HepG2 (cell line): ENCODE measurements around the gene CHRNB1. TPM values are rescaled to one million over a fixed set of nuclear protein-coding genes. Genes with fewer than 3 reads are reported as not detected.
A peak's percentile ranks its signal among the peaks of the same experiment; 100 is the strongest.

Experiments used
- ATAC-seq: fragments of 200-7000 bp; cut with Tn5 transposase; 3 replicates; pipeline ENCODE4 v1.9.1; 2020; ENCODE audit warnings: mild to moderate bottlenecking, moderate library complexity
- BruUV-seq: library from RNA; stranded (reverse); fragments of 400-500 nt; replicated peaks from 2 replicates; lab custom pipeline; 2021; lab: Mats Ljungman, UMichigan
- CTCF ChIA-PET: fragments of 300-600 bp; formaldehyde crosslinking; extraction: SDS; loops from one replicate; lab custom pipeline; 2021; ENCODE audit warnings: low total read pairs, inconsistent platforms, low intra/inter-chr PET ratio; lab: Yijun Ruan, JAX
- POLR2A ChIA-PET: fragments of 350-600 bp; sonication (Branson Sonifier 250); formaldehyde crosslinking; loops from one replicate; lab custom pipeline; 2020; ENCODE audit warnings: antibody characterized with exemption, inconsistent platforms; lab: Yijun Ruan, JAX
- DNase-seq: peaks from one replicate; pipeline ENCODE4 v3.0.0-alpha.2; 2015; ENCODE audit warnings: low spot score
- FAIRE-seq: peaks from 3 replicates; lab custom pipeline; 2011; peaks lifted over from hg19 to GRCh38; lab: Jason Lieb, UNC
- H2AFZ ChIP-seq: one replicate; pipeline ENCODE4 v1.6.1; 2011; ENCODE audit warnings: low read length, inconsistent platforms
- H3K27ac ChIP-seq: fragments of 300-600 bp; 3 replicates; pipeline ENCODE4 v1.8.0; 2011; ENCODE audit warnings: mixed run types, mild to moderate bottlenecking, mixed read lengths, low read length, inconsistent platforms; ENCODE audit not compliant: insufficient read depth; ENCODE audit errors: extremely low read length
- H3K27me3 ChIP-seq, 2 experiments: fragments of 200-600 bp in 1 of 2; 2 replicates in 1 of 2; 3 replicates in 1 of 2; pipeline versions ENCODE4 v1.6.0 to v1.8.0; 2011; ENCODE audit warnings: low read length in 2 of 2, mild to moderate bottlenecking in 2 of 2, moderate library complexity in 2 of 2, inconsistent platforms in 1 of 2; ENCODE audit not compliant: insufficient read depth in 2 of 2, control insufficient read depth in 1 of 2
- H3K36me3 ChIP-seq, 2 experiments: fragments of 200-600 bp in 1 of 2; replicated peaks in 1 of 2; 2 replicates in 1 of 2; 3 replicates in 1 of 2; pipeline versions ENCODE4 v1.5.1 to v1.8.0; 2011; ENCODE audit warnings: low read length in 2 of 2, inconsistent platforms in 1 of 2; ENCODE audit not compliant: insufficient read depth in 2 of 2, control insufficient read depth in 1 of 2
- H3K4me1 ChIP-seq: 2 replicates; pipeline ENCODE4 v1.5.1; 2012; ENCODE audit warnings: low read length, inconsistent platforms; ENCODE audit not compliant: insufficient read depth
- H3K4me2 ChIP-seq: 2 replicates; pipeline ENCODE4 v1.6.0; 2011; ENCODE audit warnings: low read depth, low read length, inconsistent platforms
- H3K4me3 ChIP-seq, 3 experiments: fragments of 200-600 bp in 1 of 3; sonication (generic), shearing (Covaris generic) in 1 of 3; replicated peaks in 1 of 3; 2 replicates each; pipeline ENCODE4 v1.5.1; 2011 to 2016; ENCODE audit warnings: low read length in 3 of 3, inconsistent platforms in 2 of 3, low read depth in 2 of 3, mild to moderate bottlenecking in 2 of 3, control low read depth in 1 of 3, mixed read lengths in 1 of 3; ENCODE audit not compliant: insufficient read depth in 1 of 3
- H3K79me2 ChIP-seq: one replicate; pipeline ENCODE4 v1.6.1; 2011; ENCODE audit warnings: low read length, inconsistent platforms; ENCODE audit not compliant: insufficient read depth
- H3K9ac ChIP-seq: 2 replicates; pipeline ENCODE4 v1.6.0; 2011; ENCODE audit warnings: mild to moderate bottlenecking, low read depth, low read length, inconsistent platforms; ENCODE audit not compliant: insufficient read depth
- H3K9me3 ChIP-seq: 2 replicates; pipeline ENCODE4 v1.5.1; 2012; ENCODE audit warnings: mild to moderate bottlenecking, low read length
- H4K20me1 ChIP-seq: 2 replicates; pipeline ENCODE4 v1.6.0; 2011; ENCODE audit warnings: inconsistent platforms, mild to moderate bottlenecking, low read length, moderate library complexity; ENCODE audit not compliant: insufficient read depth
- CEBPZ ChIP-seq: IDR thresholded peaks from 2 replicates; pipeline ENCODE4 v1.6.1; 2012; ENCODE audit warnings: low read length, improper control_type of control experiment
- FOXO1 ChIP-seq: sonication (generic); formaldehyde crosslinking; IDR thresholded peaks from 2 replicates; pipeline ENCODE4 v1.4.0; 2020; ENCODE audit warnings: missing genetic modification reagents
- HMGXB4 ChIP-seq, 2 experiments: sonication (generic) in 1 of 2; formaldehyde crosslinking in 1 of 2; IDR thresholded peaks; 2 replicates each; pipeline versions ENCODE4 v1.4.0 to v1.6.1; 2018 to 2020; ENCODE audit warnings: missing genetic modification reagents in 2 of 2, borderline replicate concordance in 1 of 2, low read depth in 1 of 2, mild to moderate bottlenecking in 1 of 2, missing biosample characterization in 1 of 2
- KDM4B ChIP-seq: sonication (generic); formaldehyde crosslinking; IDR thresholded peaks from 2 replicates; pipeline ENCODE4 v1.4.0; 2020; ENCODE audit warnings: missing genetic modification reagents
- NCOA2 ChIP-seq: sonication (generic); formaldehyde crosslinking; IDR thresholded peaks from 2 replicates; pipeline ENCODE4 v1.8.0; 2022; ENCODE audit warnings: inconsistent platforms
- POGK ChIP-seq: sonication (generic); formaldehyde crosslinking; conservative IDR thresholded peaks from 2 replicates; pipeline ENCODE4 v1.8.0; 2022; ENCODE audit warnings: mild to moderate bottlenecking, moderate library complexity, missing genetic modification reagents
- TSC22D2 ChIP-seq: sonication (generic); formaldehyde crosslinking; IDR thresholded peaks from 2 replicates; pipeline ENCODE4 v1.5.1; 2020; ENCODE audit warnings: missing genetic modification reagents, mild to moderate bottlenecking, borderline replicate concordance
- U2AF1 ChIP-seq: fragments of 200-400 bp; formaldehyde crosslinking; optimal IDR thresholded peaks from 2 replicates; pipeline ENCODE3; 2017; ENCODE audit warnings: mild to moderate bottlenecking, low read depth, low read length
- ZMYM2 ChIP-seq: sonication (generic); formaldehyde crosslinking; IDR thresholded peaks from 2 replicates; pipeline ENCODE4 v1.8.0; 2022; ENCODE audit warnings: mild to moderate bottlenecking, missing genetic modification reagents
- ZNF263 ChIP-seq: sonication (generic); formaldehyde crosslinking; IDR thresholded peaks from 2 replicates; pipeline ENCODE4 v1.4.0; 2020; ENCODE audit warnings: missing genetic modification reagents
- ZNF331 ChIP-seq: sonication (generic); formaldehyde crosslinking; IDR thresholded peaks from 2 replicates; pipeline ENCODE4 v1.4.0; 2020; ENCODE audit warnings: missing genetic modification reagents
- ZNF34 ChIP-seq: sonication (generic); formaldehyde crosslinking; IDR thresholded peaks from 2 replicates; pipeline ENCODE4 v1.4.0; 2020; ENCODE audit warnings: mild to moderate bottlenecking, missing genetic modification reagents, borderline replicate concordance
- ZNF367 ChIP-seq: sonication (generic); formaldehyde crosslinking; IDR thresholded peaks from 2 replicates; pipeline ENCODE4 v1.4.0; 2020; ENCODE audit warnings: missing genetic modification reagents, borderline replicate concordance
- ZNF512 ChIP-seq: sonication (generic); formaldehyde crosslinking; IDR thresholded peaks from 2 replicates; pipeline ENCODE4 v1.4.0; 2020; ENCODE audit warnings: mild to moderate bottlenecking, missing genetic modification reagents
- ZNF615 ChIP-seq: sonication (generic); formaldehyde crosslinking; IDR thresholded peaks from 2 replicates; pipeline ENCODE4 v1.5.0; 2020; ENCODE audit warnings: mild to moderate bottlenecking, missing genetic modification reagents, borderline replicate concordance
- ZNF75D ChIP-seq: sonication (generic); formaldehyde crosslinking; IDR thresholded peaks from 2 replicates; pipeline ENCODE4 v1.8.1; 2023; ENCODE audit warnings: missing genetic modification reagents, mild to moderate bottlenecking, borderline replicate concordance
- WGBS: methylation state at CpG from one replicate; pipeline ENCODE4 v1.1.6; 2017; ENCODE audit warnings: low lambda C conversion rate; 5-methylcytosine and 5-hydroxymethylcytosine counted together
- in situ Hi-C: cut with HindIII; loops from 2 replicates; pipeline ENCODE4 v1.10.0; 2017; ENCODE audit warnings: low pct_unique_long_range_greater_than_20kb; ENCODE audit not compliant: extremely low pct_ligation_motif_present
- intact Hi-C: fragments of 100-400 bp; cut with micrococcal nuclease; formaldehyde crosslinking; loops from one replicate; pipeline ENCODE4 v1.10.0; 2022; ENCODE audit not compliant: unreplicated experiment
- polyA plus RNA-seq, 8 experiments: library from polyadenylated mRNA; depleted of rRNA in 3 of 8; stranded (reverse) in 7 of 8; unstranded in 1 of 8; fragments of >200 nt; fragmentation: Illumina TruSeq in 4 of 8; extraction: Trizol in 4 of 8; gene quantifications; 2 replicates each; pipeline versions ENCODE4 v1.2.1 to v1.2.3, GENCODE V29; 2011 to 2016; ENCODE audit warnings: low read depth in 4 of 8, missing spikeins in 1 of 8, mixed read lengths in 1 of 8; ENCODE audit not compliant: insufficient read depth in 1 of 8
- total RNA-seq, 5 experiments: library from RNA; depleted of rRNA; stranded (reverse); fragments of >200 nt; fragmentation: Illumina TruSeq; extraction: Trizol; gene quantifications; 2 replicates each; pipeline ENCODE4 v1.2.3, GENCODE V29; 2016; ENCODE audit warnings: low read depth in 1 of 5

CHRNB1 gene
- total and polyA plus RNA-seq, 2 of the 13 experiments (the other 11 are each of a cell fraction or from before 2014, with no cell fraction given): 5.4 to 33.7 TPM

- POLR2A ChIA-PET: interaction anchor here (0.7 kb wide), 2 partner anchors 26 to 414 kb away, joined by 3 read pairs; no protein-coding TSS in a partner anchor
- ATAC-seq (no peak), DNase-seq (no peak), FAIRE-seq (no peak)
- WGBS: 100% methylated on average over 2 of the region's 2 CpGs
- H3K36me3 ChIP-seq: no peaks in the 10 kb centered on the region; a peak in 1 of 5 replicates
- in situ Hi-C loops: no loop called here
- peaks cover 34% of the 10 kb centered on the region for H3K79me2 ChIP-seq
- intact Hi-C loops: no loop called here
- H3K4me2 ChIP-seq: no peak overlapping the region
- no peak overlapping the region for H2AFZ ChIP-seq
- no peaks in the 10 kb centered on the region for H3K9me3 ChIP-seq
- CTCF ChIA-PET: no interaction called here
- no peak overlapping the region for H3K9ac ChIP-seq
- no peak overlapping the region for H3K27ac ChIP-seq
- no peaks in the 10 kb centered on the region for H3K27me3 ChIP-seq
- peaks cover 59% of the 10 kb centered on the region for H3K4me1 ChIP-seq
- H3K4me3 ChIP-seq: no peak overlapping the region
- H4K20me1 ChIP-seq: peaks cover 24% of the 10 kb centered on the region
- TSS peak; percentile 22 for BruUV-seq
- no peak for TF ChIP-seq TSC22D2
- no peak for TF ChIP-seq NCOA2
- no peak for TF ChIP-seq ZNF331
- TF ChIP-seq HMGXB4 (CRISPR knock-in tag; IDR thresholded peaks at IDR 0.05; ENCODE audit: borderline replicate concordance in 1 of 2, low read depth in 1 of 2): no peak
- no peak for TF ChIP-seq ZNF367 (CRISPR knock-in tag)
- no peak for TF ChIP-seq ZNF34
- TF ChIP-seq ZNF615 (CRISPR knock-in tag): no peak
- TF ChIP-seq CEBPZ: no peak
- no peak for TF ChIP-seq ZNF75D (CRISPR knock-in tag)
- TF ChIP-seq KDM4B (CRISPR knock-in tag): no peak
- no peak for TF ChIP-seq POGK
- no peak for TF ChIP-seq ZMYM2 (CRISPR knock-in tag)
- TF ChIP-seq ZNF512 (CRISPR knock-in tag): no peak
- no peak for TF ChIP-seq ZNF263
- TF ChIP-seq U2AF1: no peak
- TF ChIP-seq FOXO1 (CRISPR knock-in tag): no peak
Measured at GRCh38 chr17:7471729-7472128, 26.9 kb downstream of the CHRNB1 start.
